ENCODE data around the gene CABP7.
"Not testable (repeated sequence)": the region's sequence is repeated elsewhere in the genome, so short reads cannot be mapped to it uniquely, and the experiment has no call there.

The CABP7 gene

GRCh38 chr22:29742326-29742725 lies 22.5 kb downstream of the CABP7 start:
- H3K4me3 ChIP-seq (ENCODE audit: low read length in 2 of 2), result no peak overlapping the region
- H3K27me3 ChIP-seq (ENCODE audit: control insufficient read depth in 2 of 2, insufficient read depth in 2 of 2, low read length in 2 of 2), result no peaks in the 10 kb centered on the region
- no peak overlapping the region for H3K27ac ChIP-seq (ENCODE audit: low read depth in 2 of 2, low read length in 2 of 2)
- H3K36me3 ChIP-seq (ENCODE audit: control insufficient read depth in 2 of 2, insufficient read depth in 2 of 2, low read length in 2 of 2), result peaks cover 9 to 34% of the 10 kb centered on the region in 2 donors
- no peaks in the 10 kb centered on the region for H3K4me1 ChIP-seq (ENCODE audit: control insufficient read depth in 2 of 2, insufficient read depth in 2 of 2, low read length in 2 of 2)
- H3K9ac ChIP-seq (ENCODE audit: low read depth in 1 of 2, low read length in 2 of 2), result no peak overlapping the region
- no peaks in the 10 kb centered on the region for H3K9me3 ChIP-seq (ENCODE audit: control insufficient read depth in 2 of 2, low read length in 2 of 2)

- H3K9ac ChIP-seq (ENCODE audit: low read depth in 1 of 2, low read length in 2 of 2), result no peak overlapping the region
- peaks cover 12 to 31% of the 10 kb centered on the region in 2 donors for H3K36me3 ChIP-seq (ENCODE audit: control insufficient read depth in 2 of 2, insufficient read depth in 2 of 2, low read length in 2 of 2)
- H3K4me3 ChIP-seq (ENCODE audit: low read length in 2 of 2), result no peak overlapping the region
- H3K27me3 ChIP-seq (ENCODE audit: control insufficient read depth in 2 of 2, insufficient read depth in 2 of 2, low read length in 2 of 2), result no peaks in the 10 kb centered on the region
- no peak overlapping the region for H3K27ac ChIP-seq (ENCODE audit: low read depth in 2 of 2, low read length in 2 of 2)
- no peaks in the 10 kb centered on the region for H3K4me1 ChIP-seq (ENCODE audit: control insufficient read depth in 2 of 2, insufficient read depth in 2 of 2, low read length in 2 of 2)
- no peaks in the 10 kb centered on the region for H3K9me3 ChIP-seq (ENCODE audit: control insufficient read depth in 2 of 2, low read length in 2 of 2)
Observed at GRCh38 chr22:29744902-29745301, 25.1 kb downstream of the CABP7 start.

- H3K36me3 ChIP-seq (ENCODE audit: control insufficient read depth in 2 of 2, insufficient read depth in 2 of 2, low read length in 2 of 2), result peaks cover 12 to 17% of the 10 kb centered on the region in 2 donors
- H3K27me3 ChIP-seq (ENCODE audit: control insufficient read depth in 2 of 2, insufficient read depth in 2 of 2, low read length in 2 of 2), result no peaks in the 10 kb centered on the region
- no peak overlapping the region for H3K4me3 ChIP-seq (ENCODE audit: low read length in 2 of 2)
Observed at GRCh38 chr22:29747832-29748231, 28.0 kb downstream of the CABP7 start.

GRCh38 chr22:29748248-29748893 lies 28.6 kb downstream of the CABP7 start:
- no peak overlapping the region for H3K4me3 ChIP-seq (ENCODE audit: low read length in 2 of 2)
- peaks cover 12 to 17% of the 10 kb centered on the region in 2 donors for H3K36me3 ChIP-seq (ENCODE audit: control insufficient read depth in 2 of 2, insufficient read depth in 2 of 2, low read length in 2 of 2)
- no peaks in the 10 kb centered on the region for H3K4me1 ChIP-seq (ENCODE audit: control insufficient read depth in 2 of 2, insufficient read depth in 2 of 2, low read length in 2 of 2)
- no peak overlapping the region for H3K9ac ChIP-seq (ENCODE audit: low read depth in 1 of 2, low read length in 2 of 2)
- H3K27me3 ChIP-seq (ENCODE audit: control insufficient read depth in 2 of 2, insufficient read depth in 2 of 2, low read length in 2 of 2), result no peaks in the 10 kb centered on the region
- H3K27ac ChIP-seq (ENCODE audit: low read depth in 2 of 2, low read length in 2 of 2), result no peak overlapping the region
- H3K9me3 ChIP-seq (ENCODE audit: control insufficient read depth in 2 of 2, low read length in 2 of 2), result no peaks in the 10 kb centered on the region

More at GRCh38 chr22:29747832-29748231, 28.0 kb downstream of the CABP7 start:
- Histone ChIP-seq H3K4me1 (ENCODE audit: control insufficient read depth in 2 of 2, insufficient read depth in 2 of 2, low read length in 2 of 2) (no peaks in the 10 kb centered on the region), H3K9ac (ENCODE audit: low read depth in 1 of 2, low read length in 2 of 2) (no peak overlapping the region), H3K9me3 (ENCODE audit: control insufficient read depth in 2 of 2, low read length in 2 of 2) (no peaks in the 10 kb centered on the region), H3K27ac (ENCODE audit: low read depth in 2 of 2, low read length in 2 of 2) (no peak overlapping the region)

- Histone ChIP-seq H3K27ac (ENCODE audit: low read depth in 2 of 2, low read length in 2 of 2) (no peak overlapping the region), H3K9ac (ENCODE audit: low read depth in 1 of 2, low read length in 2 of 2) (no peak overlapping the region), H3K4me1 (ENCODE audit: control insufficient read depth in 2 of 2, insufficient read depth in 2 of 2, low read length in 2 of 2) (no peaks in the 10 kb centered on the region), H3K9me3 (ENCODE audit: control insufficient read depth in 2 of 2, low read length in 2 of 2) (no peaks in the 10 kb centered on the region), H3K27me3 (ENCODE audit: control insufficient read depth in 2 of 2, insufficient read depth in 2 of 2, low read length in 2 of 2) (no peaks in the 10 kb centered on the region), H3K4me3 (ENCODE audit: low read length in 2 of 2) (no peak overlapping the region), H3K36me3 (ENCODE audit: control insufficient read depth in 2 of 2, insufficient read depth in 2 of 2, low read length in 2 of 2) (peaks cover 12 to 17% of the 10 kb centered on the region in 2 donors)
Observed at GRCh38 chr22:29750029-29750428, 30.2 kb downstream of the CABP7 start.

- Histone ChIP-seq H3K4me1 (ENCODE audit: control insufficient read depth in 2 of 2, insufficient read depth in 2 of 2, low read length in 2 of 2) (no peaks in the 10 kb centered on the region), H3K9ac (ENCODE audit: low read depth in 1 of 2, low read length in 2 of 2) (no peak overlapping the region), H3K9me3 (ENCODE audit: control insufficient read depth in 2 of 2, low read length in 2 of 2) (no peaks in the 10 kb centered on the region), H3K4me3 (ENCODE audit: low read length in 2 of 2) (no peak overlapping the region), H3K36me3 (ENCODE audit: control insufficient read depth in 2 of 2, insufficient read depth in 2 of 2, low read length in 2 of 2) (peaks cover 9 to 14% of the 10 kb centered on the region in 2 donors), H3K27me3 (ENCODE audit: control insufficient read depth in 2 of 2, insufficient read depth in 2 of 2, low read length in 2 of 2) (no peaks in the 10 kb centered on the region), H3K27ac (ENCODE audit: low read depth in 2 of 2, low read length in 2 of 2) (no peak overlapping the region)
Observed at GRCh38 chr22:29750559-29751538, 31.0 kb downstream of the CABP7 start.

- no peak overlapping the region for H3K4me3 ChIP-seq (ENCODE audit: low read length in 2 of 2)
- H3K36me3 ChIP-seq (ENCODE audit: control insufficient read depth in 2 of 2, insufficient read depth in 2 of 2, low read length in 2 of 2), result peaks cover 7 to 10% of the 10 kb centered on the region in 2 donors
- no peaks in the 10 kb centered on the region for H3K4me1 ChIP-seq (ENCODE audit: control insufficient read depth in 2 of 2, insufficient read depth in 2 of 2, low read length in 2 of 2)
Observed at GRCh38 chr22:29751669-29752068, 31.9 kb downstream of the CABP7 start.

GRCh38 chr22:29753808-29754657 lies 34.2 kb downstream of the CABP7 start:
- H3K9me3 ChIP-seq (ENCODE audit: control insufficient read depth in 2 of 2, low read length in 2 of 2), result no peaks in the 10 kb centered on the region
- no peaks in the 10 kb centered on the region for H3K4me1 ChIP-seq (ENCODE audit: control insufficient read depth in 2 of 2, insufficient read depth in 2 of 2, low read length in 2 of 2)
- no peak overlapping the region for H3K27ac ChIP-seq (ENCODE audit: low read depth in 2 of 2, low read length in 2 of 2)
- no peak overlapping the region for H3K9ac ChIP-seq (ENCODE audit: low read depth in 1 of 2, low read length in 2 of 2)
- H3K4me3 ChIP-seq (ENCODE audit: low read length in 2 of 2), result no peak overlapping the region
- no peaks in the 10 kb centered on the region for H3K27me3 ChIP-seq (ENCODE audit: control insufficient read depth in 2 of 2, insufficient read depth in 2 of 2, low read length in 2 of 2)
- H3K36me3 ChIP-seq (ENCODE audit: control insufficient read depth in 2 of 2, insufficient read depth in 2 of 2, low read length in 2 of 2), result no peaks in the 10 kb centered on the region

More at GRCh38 chr22:29751669-29752068, 31.9 kb downstream of the CABP7 start:
- Histone ChIP-seq H3K27me3 (ENCODE audit: control insufficient read depth in 2 of 2, insufficient read depth in 2 of 2, low read length in 2 of 2) (no peaks in the 10 kb centered on the region), H3K9me3 (ENCODE audit: control insufficient read depth in 2 of 2, low read length in 2 of 2) (no peaks in the 10 kb centered on the region), H3K9ac (ENCODE audit: low read depth in 1 of 2, low read length in 2 of 2) (no peak overlapping the region), H3K27ac (ENCODE audit: low read depth in 2 of 2, low read length in 2 of 2) (no peak overlapping the region)

- H3K9me3 ChIP-seq (ENCODE audit: control insufficient read depth in 2 of 2, low read length in 2 of 2); H3K9ac ChIP-seq (ENCODE audit: low read depth in 1 of 2, low read length in 2 of 2); H3K27me3 ChIP-seq (ENCODE audit: control insufficient read depth in 2 of 2, insufficient read depth in 2 of 2, low read length in 2 of 2); H3K4me3 ChIP-seq (ENCODE audit: low read length in 2 of 2); H3K27ac ChIP-seq (ENCODE audit: low read depth in 2 of 2, low read length in 2 of 2); H3K36me3 ChIP-seq (ENCODE audit: control insufficient read depth in 2 of 2, insufficient read depth in 2 of 2, low read length in 2 of 2); H3K4me1 ChIP-seq (ENCODE audit: control insufficient read depth in 2 of 2, insufficient read depth in 2 of 2, low read length in 2 of 2): not testable (repeated sequence)
Observed at GRCh38 chr22:29754658-29755395, 35.0 kb downstream of the CABP7 start.
